Right cardiac atrium (tissue), 5 donors: ENCODE data around the gene HTRA1. TPM values are rescaled to one million over a fixed set of nuclear protein-coding genes. Genes with fewer than 3 reads are reported as not detected.

Source experiments
- ATAC-seq, 2 donors: fragments of 200-7000 bp; cut with Tn5 transposase; one replicate each; pipeline versions ENCODE4 v1.8.0 to v1.9.1; 2020; ENCODE audit warnings: moderate library complexity in 2 of 2, mild to moderate bottlenecking in 1 of 2
- DNase-seq, 3 donors: peaks; one replicate each; pipeline ENCODE4 v3.0.0-alpha.2; 2020
- H3K27ac ChIP-seq: one replicate; pipeline ENCODE4 v1.5.1; 2013; ENCODE audit warnings: mild to moderate bottlenecking, low read length, control low read depth, moderate library complexity
- H3K27me3 ChIP-seq: one replicate; pipeline ENCODE4 v1.6.1; 2013; ENCODE audit not compliant: control insufficient read depth, insufficient read depth
- H3K4me1 ChIP-seq: one replicate; pipeline ENCODE4 v1.6.1; 2013; ENCODE audit warnings: low read length; ENCODE audit not compliant: control insufficient read depth, insufficient read depth
- H3K4me3 ChIP-seq: one replicate; pipeline ENCODE4 v1.5.1; 2013; ENCODE audit warnings: low read length, control low read depth
- H3K9me3 ChIP-seq: one replicate; pipeline ENCODE4 v1.6.1; 2013; ENCODE audit warnings: low read length; ENCODE audit not compliant: control insufficient read depth
- WGBS: extraction: QIAGEN DNeasy Blood & Tissue Kit; methylation state at CpG from one replicate; pipeline ENCODE4 v1.1.7; 2013; 5-methylcytosine and 5-hydroxymethylcytosine counted together
- intact Hi-C, 4 donors: fragments of 100-400 bp; cut with DNase I; formaldehyde crosslinking; loops; one replicate each; pipeline versions ENCODE4 v1.11.0 to v1.14.0; 2022 to 2023
- microRNA-seq, 2 donors: library from miRNA; unstranded; fragments of <30 nt; microRNA quantifications; one replicate each; pipeline ENCODE4 v1.2.0, GENCODE V29; 2020 to 2021
- polyA plus RNA-seq: library from polyadenylated mRNA; stranded (reverse); fragments of 200-250 nt; gene quantifications from one replicate; pipeline ENCODE4 v1.2.3, GENCODE V29; 2013
- total RNA-seq, 4 donors: library from RNA; stranded (reverse); fragmentation: NEBNext Ultra II Directional; extraction: Animal tissue kit (Norgen Biotek cat#: 25700); gene quantifications; one replicate each; pipeline ENCODE4 v1.2.1, GENCODE V29; 2021
- donor health status: healthy with polysubstance abuse.
- donor health status: DM: no; HTN: yes; CAD: no.
- donor health status: DM: no; HTN: no; CAD: no.
- donor health status: DM: no; HTN: yes; CAD: no; lungs with severe emphysema.
- donor health status: DM: yes; HTN: yes; CAD: no.

The HTRA1 gene
- total and polyA plus RNA-seq, 5 donors, result 40.5 to 49.7 (median 45.0) TPM

GRCh38 chr10:122557516-122557915 is 96.2 kb downstream of the HTRA1 start:
- DNase-seq (no peak), ATAC-seq (no peak)
- Histone ChIP-seq H3K27me3 (no peaks in the 10 kb centered on the region), H3K27ac (no peak overlapping the region), H3K4me3 (no peak overlapping the region), H3K9me3 (no peaks in the 10 kb centered on the region), H3K4me1 (no peaks in the 10 kb centered on the region)
- 23% methylated on average over 9 of the region's 9 CpGs for WGBS
- intact Hi-C loops, result no loop called here

DNA sequence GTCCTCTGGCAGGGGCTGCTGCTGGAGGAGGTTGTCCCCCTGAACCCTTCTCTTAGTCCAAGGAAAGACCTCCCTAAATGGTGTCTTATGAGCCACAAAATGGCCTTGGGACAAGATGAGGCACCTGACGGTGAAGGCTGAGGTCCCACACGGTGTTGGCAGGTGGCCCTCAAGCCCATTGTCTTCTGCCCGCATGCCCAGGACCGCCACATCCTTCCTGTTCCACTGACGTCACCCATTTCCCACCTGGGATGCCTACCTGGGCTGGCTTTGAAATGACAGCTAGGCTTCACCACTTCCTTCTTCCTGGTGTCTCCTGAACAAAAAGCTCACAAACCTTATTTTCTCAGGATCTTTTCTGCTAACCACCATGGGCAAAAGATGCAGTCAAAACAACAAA is 97.1 kb downstream of the HTRA1 start:
- no peak overlapping the region for H3K4me3 ChIP-seq
- no peaks in the 10 kb centered on the region for H3K4me1 ChIP-seq
- 71% methylated on average over 5 of the region's 5 CpGs for WGBS
- DNase-seq (no peak), ATAC-seq (no peak)
- H3K27me3 ChIP-seq, result no peaks in the 10 kb centered on the region
- H3K27ac ChIP-seq, result no peak overlapping the region
- no peaks in the 10 kb centered on the region for H3K9me3 ChIP-seq
- intact Hi-C loops, result no loop called here

- intact Hi-C loops, result no loop called here
- Histone ChIP-seq H3K27me3 (no peaks in the 10 kb centered on the region), H3K9me3 (no peaks in the 10 kb centered on the region), H3K4me1 (no peaks in the 10 kb centered on the region), H3K27ac (no peak overlapping the region), H3K4me3 (no peak overlapping the region)
- DNase-seq (no peak), ATAC-seq (no peak)
- WGBS, result 59% methylated on average over 2 of the region's 2 CpGs
These were observed 97.9 kb downstream of the HTRA1 start for GRCh38 chr10:122559228-122559627.

DNA sequence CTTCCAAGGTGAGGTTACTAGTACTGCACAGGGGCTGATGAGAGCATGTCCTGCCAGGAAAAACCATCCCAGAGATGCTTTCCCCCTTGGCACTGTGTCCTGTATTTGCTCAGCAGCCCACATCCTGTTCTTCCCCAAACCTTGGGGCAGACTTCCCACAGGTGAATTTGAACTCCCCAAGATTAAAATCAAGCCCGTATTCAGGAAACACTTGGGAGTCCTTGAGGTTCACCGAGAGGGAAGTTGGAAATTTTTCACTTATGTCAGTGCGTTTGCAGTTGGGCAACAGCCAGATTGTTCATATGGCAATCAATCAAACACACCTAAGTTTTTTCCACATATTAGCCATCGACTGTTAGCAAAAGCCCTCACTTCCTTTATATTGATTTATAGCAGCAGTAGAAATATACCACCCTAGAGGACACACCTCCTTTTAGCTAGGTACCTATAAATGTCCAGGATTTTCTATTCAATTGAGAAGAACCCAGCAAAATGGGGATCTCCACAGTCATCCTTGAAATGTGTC is 99.0 kb downstream of the HTRA1 start, which contains the start of gene DMBT1:
DMBT1 (plus strand) TSS at position 476 of the 526 bp plus-strand sequence; CDS start at position 493, 17 bp downstream.
- Histone ChIP-seq H3K4me3 (no peak within 1 kb of the TSS), H3K4me1 (no peaks in the 10 kb centered on the region), H3K27ac (no peak within 1 kb of the TSS), H3K9me3 (no peaks in the 10 kb centered on the region), H3K27me3 (no peaks in the 10 kb centered on the region)
- 38% methylated on average over 4 of the region's 4 CpGs for WGBS
- intact Hi-C loops, result loop anchor here (5.0 to 10.0 kb wide), 8 partner anchors 106 to 266 kb away; partner anchors contain the start of gene ARMS2 (in 1 of the 4)
- no peak for DNase-seq
- ATAC-seq, result no peak

DNA sequence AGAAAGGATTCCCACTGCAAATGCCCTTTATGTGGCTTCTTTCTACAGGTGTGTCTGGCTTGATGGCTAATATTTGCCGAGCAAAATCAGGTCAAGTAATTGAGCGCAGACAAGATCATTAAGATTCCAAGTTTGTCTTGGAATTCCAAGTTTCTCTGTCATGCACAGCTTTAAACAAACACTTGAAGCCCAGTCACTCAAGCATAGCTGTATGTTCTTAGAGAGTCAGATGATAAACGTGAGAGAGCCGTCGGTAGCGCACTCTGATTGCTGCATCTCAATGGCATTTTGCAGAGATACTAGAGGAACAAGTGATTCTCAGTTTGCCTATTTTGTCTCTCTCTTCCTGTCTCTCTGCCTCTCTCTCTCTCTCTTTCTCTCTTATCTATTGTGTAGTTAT is 99.9 kb downstream of the HTRA1 start:
- Histone ChIP-seq H3K9me3 (no peaks in the 10 kb centered on the region), H3K4me3 (no peak overlapping the region), H3K4me1 (peaks cover 3% of the 10 kb centered on the region), H3K27me3 (no peaks in the 10 kb centered on the region), H3K27ac (no peak overlapping the region)
- intact Hi-C loops, result loop anchor here (5.0 to 10.0 kb wide), 8 partner anchors 106 to 266 kb away; partner anchors contain the start of gene ARMS2 (in 1 of the 4)
- DNase-seq (no peak), ATAC-seq (no peak)
- WGBS, result 40% methylated on average over 6 of the region's 6 CpGs

- ATAC-seq, result no peak
- H3K27me3 ChIP-seq, result no peaks in the 10 kb centered on the region
- intact Hi-C loops, result loop anchor here (5.0 to 10.0 kb wide), 8 partner anchors 107 to 267 kb away; partner anchors contain the start of gene ARMS2 (in 1 of the 4)
- no peak overlapping the region for H3K27ac ChIP-seq
- no peak overlapping the region for H3K4me3 ChIP-seq
- H3K4me1 ChIP-seq, result peaks cover 3% of the 10 kb centered on the region
- DNase-seq, result no peak
- no peaks in the 10 kb centered on the region for H3K9me3 ChIP-seq
These were observed 100.4 kb downstream of the HTRA1 start for GRCh38 chr10:122561792-122562191.

Small RNAs within 50 kb of the gene (microRNA-seq; reads per million reads assigned to microRNA genes)
- 0 reads per million in 2 donors for gene MIR3941

Other genes with a start within 250 kb of the HTRA1 start
- under 1 TPM in 2 of 4 donors, not detected in 2; 0.11 to 0.17 TPM for gene BTBD16, start 190.3 kb upstream of the HTRA1 start, total RNA-seq
- not detected for gene BTBD16, start 190.3 kb upstream of the HTRA1 start, polyA plus RNA-seq
- gene PLEKHA1, start 86.8 kb upstream of the HTRA1 start, total RNA-seq, result 10 to 100 TPM; 35.8 to 42.8 (median 39.6) TPM
- 15.7 TPM for gene PLEKHA1, start 86.8 kb upstream of the HTRA1 start, polyA plus RNA-seq
- gene ARMS2, start 6.9 kb upstream of the HTRA1 start, total RNA-seq, result not detected
- gene ARMS2, start 6.9 kb upstream of the HTRA1 start, polyA plus RNA-seq, result not detected
- gene DMBT1, start 99.2 kb downstream of the HTRA1 start, total RNA-seq, result under 1 TPM; 0.06 to 0.17 (median 0.09) TPM
- gene DMBT1, start 99.2 kb downstream of the HTRA1 start, polyA plus RNA-seq, result 0.09 TPM
- not detected for gene C10orf120, start 238.3 kb downstream of the HTRA1 start, total RNA-seq
- gene C10orf120, start 238.3 kb downstream of the HTRA1 start, polyA plus RNA-seq, result not detected